ENCODE data around the gene MVD. TPM values are rescaled to one million over a fixed set of nuclear protein-coding genes. Genes with fewer than 3 reads are reported as not detected.

Gene MVD
- polyA plus RNA-seq, 3 donors = 9.0 to 17.9 (median 12.2) TPM

GRCh38 chr16:88691129-88691813, 28.4 kb upstream of the MVD start:
- Histone ChIP-seq H3K9ac (ENCODE audit: insufficient read depth, low read length, poor library complexity, severe bottlenecking) (no peak overlapping the region), H3K4me3 (replicated peaks in 1 of 3; ENCODE audit: low read depth in 2 of 3, low read length in 3 of 3) (peak overlapping the region in 1 of 3 experiments; percentile 19), H3K36me3 (replicated peaks in 1 of 2; ENCODE audit: control insufficient read depth in 1 of 2, insufficient read depth in 2 of 2, low read length in 2 of 2) (peaks cover 11 to 16% of the 10 kb centered on the region in 2 donors), H3K4me1 (ENCODE audit: control insufficient read depth in 1 of 2, insufficient read depth in 2 of 2, low read length in 2 of 2) (peaks cover 43 to 47% of the 10 kb centered on the region in 2 donors), H2AFZ (ENCODE audit: insufficient read depth, low read depth, low read length, poor library complexity, severe bottlenecking) (no peak overlapping the region), H3K79me2 (ENCODE audit: insufficient read depth, low read length) (no peaks in the 10 kb centered on the region), H3K4me2 (replicated peaks; ENCODE audit: extremely low read depth, low read length, poor library complexity, severe bottlenecking) (peak overlapping the region; percentile 47), H3K27ac (ENCODE audit: low read depth in 1 of 2, low read length in 2 of 2) (no peak overlapping the region), H4K20me1 (ENCODE audit: insufficient read depth, low read length) (peaks cover 19% of the 10 kb centered on the region), H3K9me3 (replicated peaks in 1 of 2; ENCODE audit: control insufficient read depth in 1 of 2, insufficient read depth in 1 of 2, low read length in 2 of 2) (no peaks in the 10 kb centered on the region), H3K27me3 (ENCODE audit: control insufficient read depth in 2 of 2, insufficient read depth in 2 of 2, low read length in 2 of 2) (no peaks in the 10 kb centered on the region)
- Mint-ChIP-seq H3K27me3 (ENCODE audit: low read depth in 3 of 3) (peaks cover 13 to 19% (median 15%) of the 10 kb centered on the region in 3 donors), H3K4me1 (peaks cover 52% of the 10 kb centered on the region), H3K36me3 (peaks cover 19 to 22% of the 10 kb centered on the region in 2 donors), H3K4me3 (peak overlapping the region in 1 of 2 donors; percentile 42), H3K27ac (peak overlapping the region in 5 of 7 donors; percentile 28 to 87 (median 73)), H3K9me3 (no peaks in the 10 kb centered on the region)
- intact Hi-C loops (cut with micrococcal nuclease) = no loop called here
- 71% methylated on average over 33 of the region's 33 CpGs for WGBS (ENCODE audit: insufficient coverage)
- TF ChIP-seq CTCF (IDR thresholded peaks at IDR 0.05) = no peak
- no peak for DNase-seq

GRCh38 chr16:88690341-88691128, 27.6 kb upstream of the MVD start:
- H3K27ac Mint-ChIP-seq = peak overlapping the region in 4 of 7 donors; percentile 63 to 83 (median 76)

More at GRCh38 chr16:88690341-88691128, 27.6 kb upstream of the MVD start:
- Mint-ChIP-seq H3K36me3 (peaks cover 11 to 15% of the 10 kb centered on the region in 2 donors), H3K9me3 (no peaks in the 10 kb centered on the region), H3K4me1 (peaks cover 52% of the 10 kb centered on the region), H3K4me3 (peak overlapping the region in 1 of 2 donors; percentile 19), H3K27me3 (ENCODE audit: low read depth in 3 of 3) (peaks cover 13 to 19% (median 15%) of the 10 kb centered on the region in 3 donors)
- Histone ChIP-seq H4K20me1 (ENCODE audit: insufficient read depth, low read length) (peaks cover 12% of the 10 kb centered on the region), H3K9ac (ENCODE audit: insufficient read depth, low read length, poor library complexity, severe bottlenecking) (no peak overlapping the region), H2AFZ (ENCODE audit: insufficient read depth, low read depth, low read length, poor library complexity, severe bottlenecking) (no peak overlapping the region), H3K4me1 (ENCODE audit: control insufficient read depth in 1 of 2, insufficient read depth in 2 of 2, low read length in 2 of 2) (peaks cover 48 to 51% of the 10 kb centered on the region in 2 donors), H3K36me3 (replicated peaks in 1 of 2; ENCODE audit: control insufficient read depth in 1 of 2, insufficient read depth in 2 of 2, low read length in 2 of 2) (peaks cover 4 to 8% of the 10 kb centered on the region in 2 donors), H3K4me2 (replicated peaks; ENCODE audit: extremely low read depth, low read length, poor library complexity, severe bottlenecking) (no peak overlapping the region), H3K4me3 (replicated peaks in 1 of 3; ENCODE audit: low read depth in 2 of 3, low read length in 3 of 3) (no peak overlapping the region), H3K27ac (ENCODE audit: low read depth in 1 of 2, low read length in 2 of 2) (no peak overlapping the region), H3K79me2 (ENCODE audit: insufficient read depth, low read length) (peaks cover 6% of the 10 kb centered on the region), H3K9me3 (replicated peaks in 1 of 2; ENCODE audit: control insufficient read depth in 1 of 2, insufficient read depth in 1 of 2, low read length in 2 of 2) (no peaks in the 10 kb centered on the region), H3K27me3 (ENCODE audit: control insufficient read depth in 2 of 2, insufficient read depth in 2 of 2, low read length in 2 of 2) (no peaks in the 10 kb centered on the region)
- WGBS (ENCODE audit: insufficient coverage) = 84% methylated on average over 17 of the region's 21 CpGs
- DNase-seq = no peak
- TF ChIP-seq CTCF (IDR thresholded peaks at IDR 0.05) = no peak
- intact Hi-C loops (cut with micrococcal nuclease) = no loop called here

Measured in CD14-positive monocyte (primary cell).